NCI-H2081 (cell line): ENCODE measurements around the gene TSPO.
"Not testable (repeated sequence)": the region's sequence is repeated elsewhere in the genome, so short reads cannot be mapped to it uniquely, and the experiment has no call there.

ENCODE experiments used
- DNase-seq, 2 experiments: peaks; one replicate each; lab custom pipeline; 2025; lab: John Stamatoyannopoulos, UW

The TSPO gene

DNA sequence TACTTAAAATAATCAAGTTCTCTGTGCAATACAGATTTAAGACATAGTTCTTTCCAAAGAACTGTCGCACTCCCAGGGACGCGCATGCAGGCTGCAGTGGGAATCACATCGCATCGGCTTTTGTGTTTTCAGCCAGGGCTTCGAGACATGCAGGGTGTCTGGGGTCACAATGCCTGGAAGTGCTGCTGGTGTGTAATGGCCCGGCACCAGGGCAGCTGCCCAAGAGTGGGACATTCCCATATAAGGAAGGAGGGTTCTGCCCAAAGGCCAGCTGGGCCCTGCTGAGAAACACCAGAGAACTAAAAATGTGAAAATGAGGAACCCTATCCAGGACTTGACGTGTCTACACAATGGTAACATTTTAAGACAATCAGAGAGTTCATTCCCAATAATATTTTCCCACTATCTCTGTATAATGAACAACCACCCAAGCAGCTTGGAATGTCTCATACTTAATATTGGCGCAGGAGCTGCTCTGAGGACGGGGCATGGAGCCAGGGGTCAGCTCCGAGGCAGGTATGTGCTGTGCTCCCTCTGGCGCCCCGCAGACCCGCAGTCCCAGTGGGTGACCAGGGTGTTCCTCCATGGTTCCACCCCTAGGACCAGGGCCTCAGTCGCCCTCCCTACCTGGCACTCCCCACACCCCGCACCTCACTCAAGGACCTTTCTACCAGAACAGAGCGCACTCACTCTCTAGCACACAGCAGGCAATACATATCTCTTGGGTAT is 19.4 kb upstream of the TSPO start:
- DNase-seq = no peak

DNA sequence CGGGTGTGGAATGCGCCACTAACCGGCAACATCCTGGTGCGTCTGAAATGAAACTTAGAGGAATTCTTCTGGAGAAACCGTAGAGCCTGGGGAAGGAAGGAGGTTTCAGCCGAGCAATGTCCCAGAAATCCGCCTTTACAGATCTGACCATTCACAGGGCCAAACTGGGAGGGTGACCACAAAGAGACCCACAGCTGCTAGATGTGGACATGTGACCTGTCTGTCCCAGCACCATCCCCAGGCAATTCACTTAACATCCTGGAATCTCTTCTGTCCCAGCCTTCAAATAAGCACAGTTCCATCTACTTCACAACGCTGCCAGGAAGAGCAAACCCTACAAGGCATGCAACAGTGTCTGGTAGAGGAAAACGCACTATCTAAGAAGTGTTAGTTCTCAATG is 18.0 kb upstream of the TSPO start:
- no peak for DNase-seq

DNA sequence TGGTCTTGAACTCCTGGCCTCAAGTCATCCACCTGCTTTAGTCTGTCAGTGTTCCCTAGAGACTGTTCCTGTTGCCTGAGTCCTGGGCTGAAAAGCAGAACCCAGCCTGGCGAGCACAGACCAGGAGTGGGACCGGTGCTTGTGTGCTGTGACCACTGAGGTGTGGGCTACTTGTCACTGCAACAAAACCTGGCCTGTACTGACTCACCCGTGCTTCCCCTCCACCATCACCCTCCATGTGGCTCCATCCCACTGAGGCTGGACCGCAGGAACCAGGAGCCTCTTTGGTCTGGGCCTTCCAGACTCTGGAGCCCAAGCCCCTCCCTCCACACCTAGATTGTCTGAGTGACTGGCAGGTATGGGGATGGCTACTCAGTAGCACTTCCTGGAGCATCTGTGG is 16.8 kb upstream of the TSPO start:
- DNase-seq = no peak

DNA sequence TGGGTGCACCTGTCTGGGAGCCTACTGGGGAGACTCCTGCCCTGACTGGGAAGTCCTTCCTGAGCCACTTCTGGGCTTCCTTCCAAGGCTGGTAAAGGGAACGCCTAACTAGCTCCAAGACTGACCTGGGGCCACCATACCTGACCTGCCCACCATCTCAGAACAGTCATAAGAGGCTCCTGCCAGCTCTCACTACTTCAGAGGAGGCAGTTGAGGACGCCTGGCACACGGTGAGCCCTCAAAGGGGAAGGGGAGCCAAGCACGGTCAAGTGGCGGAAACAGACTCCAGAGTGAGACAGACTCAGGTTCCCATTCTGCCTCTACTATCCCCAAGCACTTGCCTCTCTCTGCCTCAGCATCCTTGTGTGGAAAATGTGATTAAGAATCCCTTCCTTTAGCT is 15.8 kb upstream of the TSPO start:
- no peak for DNase-seq

DNA sequence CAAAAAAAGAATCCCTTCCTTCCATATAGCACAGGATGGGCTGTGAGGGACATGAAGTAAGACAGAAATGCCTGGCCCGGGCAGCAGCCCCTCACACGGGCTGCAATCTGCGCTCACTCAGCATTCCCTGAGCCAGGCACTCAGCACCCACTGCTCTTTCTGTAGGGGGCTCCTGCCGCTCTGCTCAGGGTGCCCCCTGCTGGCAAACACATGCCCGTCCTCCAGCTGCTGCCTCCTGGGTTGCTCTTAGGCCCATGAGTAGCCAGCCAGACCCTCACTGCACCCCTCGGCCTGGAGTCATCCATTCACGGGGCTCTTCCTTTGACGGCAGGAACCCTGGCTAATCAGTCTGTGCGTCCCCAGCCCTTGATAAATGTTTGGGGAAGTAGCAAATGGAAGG is 15.1 kb upstream of the TSPO start:
- no peak for DNase-seq

DNA sequence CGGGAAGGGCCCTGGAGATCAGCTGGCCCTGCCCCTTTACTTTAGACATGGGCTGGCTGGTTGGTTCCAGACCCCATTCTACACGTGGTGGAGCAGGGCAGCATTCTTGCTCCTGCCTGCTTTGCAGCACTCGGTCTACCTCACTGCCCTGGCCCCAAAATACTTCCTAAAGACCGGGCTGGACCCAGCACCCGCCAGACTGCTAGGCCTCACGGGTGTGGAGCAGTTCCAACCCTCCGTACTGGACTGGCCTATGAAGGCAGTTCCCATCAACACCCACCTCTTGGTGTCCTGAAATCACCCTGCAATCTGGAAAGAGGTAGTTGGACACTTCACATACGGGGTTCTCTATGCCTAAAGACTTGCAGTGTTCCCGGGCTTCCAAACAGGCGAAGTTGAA is 14.6 kb upstream of the TSPO start:
- DNase-seq = no peak

DNA sequence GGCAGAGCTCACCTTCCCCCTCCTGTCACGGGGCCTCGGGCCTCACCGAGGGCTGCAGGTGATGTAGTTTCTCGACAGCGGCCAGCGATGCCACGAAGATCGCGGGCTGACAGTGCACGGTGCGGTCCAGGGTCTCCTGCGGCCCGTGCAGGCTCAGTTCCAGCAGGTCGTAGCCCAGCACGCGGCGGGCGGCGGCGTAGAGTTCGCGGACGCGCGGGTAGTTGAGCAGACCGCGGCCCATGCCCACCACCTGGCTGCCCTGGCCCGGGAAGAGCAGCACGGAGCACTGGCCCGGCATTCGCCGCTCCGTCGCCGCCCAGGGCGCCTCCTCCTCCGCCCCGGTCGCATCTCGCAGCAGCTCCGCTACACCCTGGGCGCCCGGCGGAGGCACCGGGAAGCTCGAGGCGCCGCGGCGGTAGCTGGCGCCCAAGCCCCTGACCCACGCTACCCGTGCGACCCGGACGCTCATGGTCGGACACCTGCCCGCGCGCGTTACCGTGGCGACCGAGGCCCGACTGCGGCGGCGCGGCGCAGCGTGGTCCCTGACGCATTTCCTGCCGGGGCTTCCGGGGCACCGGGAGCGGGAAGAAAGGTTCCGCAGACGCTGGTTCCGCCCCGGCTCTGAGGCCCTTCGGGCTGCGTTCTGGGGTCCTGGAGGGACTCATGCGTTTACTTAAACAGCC is 8.3 kb upstream of the TSPO start, which contains the start of gene MCAT:
MCAT (minus strand) TSS at position 519 of the 683 bp plus-strand sequence; CDS start at position 469, 50 bp downstream.
- peak; percentile 80 to 84 for DNase-seq

DNA sequence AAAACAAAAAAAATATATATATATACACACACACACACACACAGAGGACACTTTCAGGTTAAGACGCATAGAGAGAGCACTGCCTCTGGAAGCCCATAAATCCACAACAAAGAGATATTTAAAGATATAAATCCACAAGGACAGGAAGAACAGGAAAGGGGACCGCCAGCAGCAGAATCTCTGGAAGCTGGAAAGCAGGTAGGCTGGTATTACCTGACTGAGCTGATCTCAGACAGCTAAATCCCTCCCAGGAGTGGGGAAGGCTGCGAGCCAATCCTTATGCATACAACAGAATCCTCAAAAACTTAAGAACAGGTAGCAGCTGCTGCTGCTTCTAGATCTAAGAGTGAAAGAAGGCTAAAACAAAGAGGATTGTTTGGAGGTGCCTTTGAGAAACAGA is 6.4 kb upstream of the TSPO start:
- DNase-seq = no peak

DNA sequence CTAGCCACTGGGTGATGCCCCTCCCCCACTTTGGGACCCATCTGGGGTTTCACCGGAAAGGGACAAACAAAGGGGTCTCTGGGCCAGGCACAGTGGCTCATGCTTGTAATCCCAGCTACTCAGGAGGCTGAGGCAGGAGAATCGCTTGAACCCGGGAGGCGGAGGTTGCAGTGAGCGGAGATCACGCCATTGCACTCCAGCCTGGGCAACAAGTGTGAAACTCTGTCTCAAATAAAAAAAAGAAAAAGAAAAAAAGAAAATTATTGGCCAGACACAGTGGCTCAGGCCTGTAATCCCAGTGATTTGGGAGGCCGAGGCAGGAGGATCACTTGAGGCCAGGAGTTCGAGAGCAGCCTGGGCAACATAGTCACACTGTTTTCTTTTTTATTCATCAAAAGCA is 6.0 kb upstream of the TSPO start:
- not testable (repeated sequence) for DNase-seq

DNA sequence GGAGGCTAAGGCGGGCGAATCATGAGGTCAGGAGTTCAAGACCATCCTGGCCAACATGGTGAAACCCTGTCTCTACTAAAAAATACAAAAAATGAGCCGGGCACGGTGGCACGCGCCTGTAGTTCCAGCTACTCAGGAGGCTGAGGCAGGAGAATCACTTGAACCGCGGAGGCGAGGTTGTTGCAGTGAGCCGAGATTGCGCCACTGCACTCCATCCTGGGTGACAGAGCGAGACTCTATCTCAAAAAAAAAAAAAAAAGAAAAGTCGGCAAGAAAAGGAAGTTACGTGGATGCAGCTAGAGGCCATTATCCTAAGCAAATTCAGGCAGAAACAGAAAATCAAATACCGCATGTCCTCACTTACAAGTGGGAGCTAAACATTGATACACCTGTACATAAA is 5.0 kb upstream of the TSPO start:
- DNase-seq = not testable (repeated sequence)

DNA sequence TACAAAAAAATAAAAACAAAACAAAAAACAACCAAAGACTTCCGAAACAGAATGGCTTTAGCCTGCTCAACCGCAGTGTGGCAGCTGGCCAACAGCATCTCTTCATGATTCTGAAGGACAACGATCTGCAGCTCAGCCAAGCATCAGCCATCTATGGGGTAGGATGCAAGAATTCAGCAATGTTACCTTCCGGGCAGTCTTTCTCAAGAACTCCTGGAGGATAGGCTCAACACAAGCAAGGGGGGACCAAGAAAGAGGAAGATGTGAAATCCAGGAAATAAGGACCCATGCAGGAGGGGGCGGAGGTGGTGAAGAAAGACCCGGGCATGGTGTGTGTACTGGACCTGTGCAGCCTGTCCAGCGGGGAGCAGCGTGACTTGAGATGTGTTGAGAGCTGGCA is 3.5 kb upstream of the TSPO start:
- DNase-seq = no peak

DNA sequence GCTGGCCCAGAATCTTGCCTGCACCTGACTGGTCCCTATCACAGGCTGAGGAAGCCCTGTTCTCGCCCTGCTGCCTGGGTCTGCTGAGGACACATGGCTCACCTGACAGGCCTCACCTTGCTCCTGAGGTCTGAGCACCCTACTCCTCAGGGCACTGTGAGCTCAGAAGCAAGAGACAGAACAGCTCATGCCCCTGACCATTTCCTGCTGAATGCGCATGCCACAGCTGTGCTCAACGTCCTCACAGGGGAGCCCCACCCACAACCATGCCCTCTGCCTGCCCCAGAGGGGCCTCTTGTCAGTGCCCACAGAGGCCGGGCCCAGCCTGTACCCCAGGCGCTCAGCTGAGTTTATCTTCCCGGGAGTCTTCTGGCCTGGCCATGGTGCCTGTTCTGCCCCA is 2.8 kb upstream of the TSPO start:
- DNase-seq = no peak

DNA sequence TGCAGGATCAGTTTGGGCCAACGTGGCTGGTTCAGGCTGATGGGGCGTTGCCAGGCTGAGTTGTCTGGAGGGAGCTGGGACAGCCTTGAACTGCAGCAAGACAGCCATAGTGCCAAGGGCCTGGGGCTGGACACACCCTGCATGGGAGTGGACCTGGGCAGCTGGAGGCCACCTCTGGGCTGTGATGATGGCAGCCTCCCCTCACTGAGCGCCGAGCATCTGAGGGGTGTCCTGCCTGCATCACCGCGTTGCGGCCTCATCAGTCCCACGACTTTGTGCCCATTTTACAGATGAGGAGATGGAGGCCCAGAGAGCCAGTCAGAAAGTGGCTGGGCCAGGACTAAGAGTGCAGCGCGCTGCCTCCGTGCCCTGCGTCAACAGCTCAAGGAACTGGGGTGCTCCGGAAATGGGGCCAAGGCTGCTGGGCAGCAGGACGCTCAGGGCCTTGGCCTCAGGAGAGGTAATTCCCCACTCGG is 590 bp upstream of the TSPO start:
- DNase-seq = no peak

DNA sequence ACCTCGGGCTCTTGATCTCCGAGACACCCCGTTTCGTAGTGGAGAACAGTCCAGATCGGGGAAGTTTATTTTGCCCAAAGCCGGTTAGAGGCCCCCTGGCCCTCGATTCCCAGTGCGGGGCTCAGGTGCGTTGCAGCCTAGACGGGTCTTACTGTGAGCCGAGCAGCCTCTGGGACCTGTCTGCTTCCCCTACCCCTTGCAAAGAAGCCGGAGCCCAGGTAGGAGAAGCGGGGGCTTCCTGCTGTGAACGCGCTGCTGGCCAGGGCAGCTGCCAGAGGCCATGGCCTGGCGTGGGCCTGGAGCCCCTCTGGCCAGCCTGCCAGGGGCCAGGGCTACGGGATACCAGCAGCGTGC is 621 bp downstream of the TSPO start:
- no peak for DNase-seq

DNA sequence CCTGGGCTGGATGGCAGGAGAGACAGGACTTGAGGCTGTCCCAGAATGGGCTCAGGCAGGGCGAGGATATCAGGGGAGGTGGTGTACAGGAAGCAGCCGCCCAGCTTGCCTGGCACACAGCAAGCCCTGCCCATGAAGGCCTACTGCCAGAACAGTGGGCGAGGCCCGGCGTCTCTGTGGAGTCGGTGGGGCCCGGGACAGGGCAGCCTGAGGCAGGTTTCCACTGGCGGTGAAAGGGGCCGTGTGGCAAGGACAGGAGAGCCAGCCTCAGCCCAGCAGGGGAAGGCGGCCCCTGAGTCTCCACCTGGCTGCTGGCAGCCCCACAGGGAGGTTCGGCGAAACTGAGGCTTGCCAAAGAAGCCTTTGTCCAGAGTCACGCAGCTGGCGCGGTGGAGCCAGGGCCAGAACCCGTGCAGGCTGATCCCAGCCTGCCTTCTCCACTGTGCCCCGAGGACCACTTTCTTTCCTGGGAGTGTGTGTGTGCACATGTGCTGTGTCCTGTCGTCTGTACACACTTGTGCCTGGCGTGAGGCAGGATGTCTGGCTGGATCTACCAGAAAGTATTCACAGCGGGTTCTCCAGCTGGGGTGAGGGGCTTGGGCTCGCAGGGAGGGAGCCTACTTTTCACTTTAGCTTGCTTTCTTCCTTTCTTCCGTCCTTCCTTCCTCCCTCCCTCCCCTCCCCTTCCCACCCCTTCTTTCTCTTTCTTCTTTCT is 1.2 kb downstream of the TSPO start:
- peak; percentile 41 to 67 for DNase-seq

DNA sequence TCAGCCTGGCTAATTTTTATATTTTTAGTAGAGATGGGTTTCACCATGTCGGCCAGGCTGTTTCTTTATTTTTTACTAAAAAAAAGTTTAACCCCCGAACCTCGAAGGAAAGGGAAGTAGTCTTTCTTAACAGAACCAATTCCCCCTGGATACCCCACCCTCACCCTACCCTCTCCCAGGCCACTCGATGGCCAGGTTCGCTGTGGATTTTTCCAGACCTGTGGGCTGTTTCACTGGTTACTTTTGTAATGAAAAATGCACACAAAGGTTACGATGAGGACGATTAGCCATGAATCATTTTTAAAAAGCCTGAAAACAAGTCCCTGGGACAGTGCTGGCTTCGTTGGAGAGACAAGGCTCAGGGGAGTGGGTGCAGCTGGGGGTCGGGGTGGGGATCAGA is 2.5 kb downstream of the TSPO start:
- no peak for DNase-seq

DNA sequence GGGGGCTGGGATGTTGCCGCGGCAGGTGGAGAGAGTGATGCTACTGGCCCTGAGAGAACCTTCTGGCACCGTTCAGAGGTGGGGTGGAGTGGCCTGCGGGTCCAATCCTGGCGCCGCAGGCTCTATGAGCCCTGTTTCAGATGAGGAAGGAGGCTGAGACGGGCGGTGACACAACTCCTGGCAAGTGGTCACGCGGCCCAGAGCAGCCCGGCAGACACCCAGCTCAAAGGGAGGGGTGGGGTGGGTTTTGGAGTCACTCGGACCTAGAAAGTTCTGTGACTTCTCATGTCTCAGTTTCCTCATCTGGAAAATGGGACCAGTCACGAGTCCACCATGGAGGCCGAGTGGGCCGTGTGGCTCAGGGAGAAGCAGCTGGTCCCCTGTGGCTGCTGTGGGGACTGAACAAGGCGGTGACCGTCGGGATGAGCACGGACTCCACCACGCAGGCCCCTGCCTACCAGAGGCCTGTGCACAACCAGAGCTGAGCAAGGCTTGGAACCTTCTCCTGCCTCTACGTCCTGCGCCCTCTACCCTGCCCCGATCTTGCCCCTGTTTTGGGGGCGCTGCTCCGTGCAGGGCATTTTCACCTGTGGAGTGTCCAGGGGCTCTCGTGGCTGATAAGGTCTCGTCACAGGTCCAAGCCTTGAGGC is 3.7 kb downstream of the TSPO start:
- no peak for DNase-seq

DNA sequence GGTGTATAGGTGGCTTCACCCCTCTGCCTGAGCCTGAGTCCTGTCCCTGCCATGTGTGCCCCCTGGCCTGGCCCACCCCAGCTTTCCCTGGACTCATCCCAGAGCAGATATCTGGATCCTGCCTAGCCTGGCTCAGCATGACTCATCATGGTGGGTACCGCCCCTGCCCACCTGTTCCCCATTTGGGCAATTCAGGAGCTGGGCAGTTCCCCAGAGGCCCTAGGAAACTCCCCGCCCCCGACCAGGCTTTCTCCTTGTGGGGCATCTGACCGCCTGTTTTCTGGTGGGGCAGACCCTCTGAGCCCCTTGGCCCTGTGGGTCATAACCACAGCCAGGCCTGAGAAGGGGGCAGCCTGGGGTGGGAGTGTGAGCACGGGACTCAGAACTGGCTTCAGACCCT is 4.4 kb downstream of the TSPO start:
- DNase-seq = no peak

DNA sequence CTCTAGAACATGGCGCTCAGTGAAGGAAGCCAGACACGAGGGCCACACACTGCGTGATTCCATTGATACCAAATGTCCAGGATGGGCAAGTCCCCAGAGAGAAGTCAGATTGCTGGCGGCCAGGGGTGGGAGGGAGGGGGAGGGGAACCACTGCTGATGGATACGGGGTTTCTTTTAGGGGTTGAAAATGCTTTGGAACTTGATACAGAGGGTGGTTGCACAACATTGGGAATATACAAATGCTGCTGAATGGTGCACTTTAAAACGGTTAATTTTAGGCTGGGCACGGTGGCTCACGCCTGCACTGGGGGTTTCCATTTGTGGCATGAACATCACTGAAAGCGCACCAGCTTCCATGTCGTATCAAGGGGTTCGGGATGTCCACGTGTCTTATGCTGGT is 5.1 kb downstream of the TSPO start:
- no peak for DNase-seq

DNA sequence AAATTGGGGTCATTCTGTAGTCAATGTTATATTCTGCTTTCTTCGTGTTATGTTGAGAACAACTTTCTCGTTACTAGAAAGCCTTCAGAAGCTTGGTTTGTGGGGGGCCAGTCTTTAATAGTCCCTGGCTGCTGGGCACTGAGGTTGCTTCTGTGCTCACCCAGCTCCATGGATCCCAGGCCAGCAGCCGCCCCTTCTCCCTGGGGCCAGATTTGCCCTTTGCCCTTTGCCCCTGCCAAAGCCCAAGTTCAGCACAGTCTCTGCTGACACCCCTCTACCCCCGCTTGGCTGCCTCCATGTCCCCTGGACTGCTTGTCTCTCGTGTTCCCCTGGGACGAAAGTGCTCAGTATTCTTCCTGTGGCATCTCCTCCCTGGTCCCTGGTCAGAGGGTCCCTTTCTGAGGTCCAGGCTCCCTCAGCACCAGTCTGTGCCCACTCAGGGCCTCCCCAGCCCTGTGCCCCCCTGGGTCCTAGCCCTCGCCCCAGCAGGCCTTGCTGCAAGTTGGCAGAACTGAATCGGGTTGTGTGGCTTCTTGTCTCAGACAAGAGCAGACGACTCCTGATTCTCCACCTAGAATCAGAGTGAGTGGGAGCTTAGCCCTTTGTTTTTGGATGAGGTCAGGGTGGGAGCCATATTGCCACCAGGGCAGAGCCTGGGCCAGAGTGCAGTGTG is 6.7 kb downstream of the TSPO start:
- DNase-seq = no peak

DNA sequence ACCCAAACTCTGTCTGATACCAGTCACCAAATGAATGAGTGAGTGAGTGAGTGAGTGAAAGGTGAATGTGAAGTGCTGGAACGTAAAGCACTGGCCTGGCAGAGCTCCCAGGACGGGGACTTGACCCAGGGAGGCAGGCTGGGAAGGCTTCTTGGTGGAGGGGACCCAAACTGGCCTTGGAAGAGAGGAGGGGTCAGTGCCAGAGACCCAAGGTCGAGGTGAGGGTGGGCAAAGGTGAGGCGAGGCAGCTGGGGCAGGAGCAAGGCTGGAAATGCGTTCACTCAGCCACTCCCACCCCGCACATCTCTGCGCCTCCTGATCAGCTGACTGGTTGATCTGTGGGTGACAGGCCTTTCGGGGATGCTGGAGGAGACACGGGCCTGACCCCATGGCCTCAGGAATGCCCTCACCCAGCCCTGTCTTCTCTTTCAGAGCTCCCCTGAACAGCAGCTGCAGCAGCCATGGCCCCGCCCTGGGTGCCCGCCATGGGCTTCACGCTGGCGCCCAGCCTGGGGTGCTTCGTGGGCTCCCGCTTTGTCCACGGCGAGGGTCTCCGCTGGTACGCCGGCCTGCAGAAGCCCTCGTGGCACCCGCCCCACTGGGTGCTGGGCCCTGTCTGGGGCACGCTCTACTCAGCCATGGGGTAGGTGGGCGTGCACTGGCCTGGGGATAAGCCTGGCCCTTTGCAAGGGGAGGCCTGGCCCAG is 7.6 kb downstream of the TSPO start:
- no peak for DNase-seq
